GM12872 (cell line): ENCODE measurements around the gene DELE1.

ENCODE experiments used
- TF ChIP-seq, protein P1 (sequence below): IDR thresholded peaks from 3 replicates; pipeline ENCODE4 v1.5.1; 2011; ENCODE audit warnings: low read depth, mild to moderate bottlenecking, low read length, moderate library complexity; ENCODE audit not compliant: insufficient read depth

The DELE1 gene

DNA sequence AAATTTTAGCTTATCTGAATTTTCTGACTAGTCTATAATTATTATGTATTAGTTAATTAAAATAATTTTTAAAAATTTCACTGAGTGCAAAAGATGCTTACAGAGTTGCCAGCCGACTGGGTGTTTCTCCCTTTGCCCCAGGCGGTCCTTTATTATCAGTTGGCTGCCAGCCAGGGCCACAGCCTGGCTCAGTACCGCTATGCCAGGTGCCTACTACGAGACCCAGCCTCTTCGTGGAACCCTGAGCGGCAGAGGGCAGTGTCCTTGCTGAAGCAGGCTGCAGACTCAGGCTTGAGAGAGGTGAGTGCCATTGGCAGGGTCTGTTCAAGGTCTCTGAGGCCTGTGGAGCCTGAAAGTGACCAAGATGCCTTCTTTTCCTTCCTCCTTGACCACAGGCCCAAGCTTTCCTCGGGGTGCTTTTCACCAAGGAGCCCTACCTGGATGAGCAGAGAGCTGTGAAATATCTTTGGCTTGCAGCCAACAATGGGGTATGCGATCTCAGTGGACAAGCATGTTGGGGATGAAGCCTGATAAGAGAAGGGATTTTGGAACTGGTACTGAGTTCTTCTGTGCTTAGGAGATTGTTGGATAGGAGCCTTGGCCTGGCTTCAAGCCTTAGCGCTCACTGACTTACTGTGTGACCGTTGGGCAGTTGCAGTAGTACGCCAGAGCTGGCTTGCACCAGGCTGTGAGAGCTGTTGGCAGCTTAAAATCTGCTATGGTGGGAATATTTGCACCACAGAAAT is 10.6 kb downstream of the DELE1 start:
- TF ChIP-seq, protein P1, sequence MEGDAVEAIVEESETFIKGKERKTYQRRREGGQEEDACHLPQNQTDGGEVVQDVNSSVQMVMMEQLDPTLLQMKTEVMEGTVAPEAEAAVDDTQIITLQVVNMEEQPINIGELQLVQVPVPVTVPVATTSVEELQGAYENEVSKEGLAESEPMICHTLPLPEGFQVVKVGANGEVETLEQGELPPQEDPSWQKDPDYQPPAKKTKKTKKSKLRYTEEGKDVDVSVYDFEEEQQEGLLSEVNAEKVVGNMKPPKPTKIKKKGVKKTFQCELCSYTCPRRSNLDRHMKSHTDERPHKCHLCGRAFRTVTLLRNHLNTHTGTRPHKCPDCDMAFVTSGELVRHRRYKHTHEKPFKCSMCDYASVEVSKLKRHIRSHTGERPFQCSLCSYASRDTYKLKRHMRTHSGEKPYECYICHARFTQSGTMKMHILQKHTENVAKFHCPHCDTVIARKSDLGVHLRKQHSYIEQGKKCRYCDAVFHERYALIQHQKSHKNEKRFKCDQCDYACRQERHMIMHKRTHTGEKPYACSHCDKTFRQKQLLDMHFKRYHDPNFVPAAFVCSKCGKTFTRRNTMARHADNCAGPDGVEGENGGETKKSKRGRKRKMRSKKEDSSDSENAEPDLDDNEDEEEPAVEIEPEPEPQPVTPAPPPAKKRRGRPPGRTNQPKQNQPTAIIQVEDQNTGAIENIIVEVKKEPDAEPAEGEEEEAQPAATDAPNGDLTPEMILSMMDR: no peak

DNA sequence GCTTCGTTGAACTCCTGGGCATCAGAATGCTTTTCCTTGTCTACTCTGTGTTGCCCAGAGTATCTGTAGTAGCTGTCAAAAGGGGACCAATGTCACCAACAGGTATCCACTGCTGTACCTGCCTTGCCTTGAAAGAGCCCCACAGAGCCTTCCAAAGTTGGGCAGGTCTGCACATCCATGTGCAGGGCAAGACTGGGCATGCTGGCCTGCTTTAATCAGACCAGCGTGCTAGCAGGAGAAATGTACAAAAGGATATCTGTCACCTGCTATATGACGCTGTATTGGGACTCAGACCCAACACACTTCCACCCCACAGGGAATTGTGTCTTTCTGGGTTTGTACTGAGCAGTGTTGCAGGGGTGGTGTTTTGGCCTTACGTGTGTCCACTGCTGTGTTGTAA is 11.9 kb downstream of the DELE1 start:
- TF ChIP-seq, protein P1: no peak

DNA sequence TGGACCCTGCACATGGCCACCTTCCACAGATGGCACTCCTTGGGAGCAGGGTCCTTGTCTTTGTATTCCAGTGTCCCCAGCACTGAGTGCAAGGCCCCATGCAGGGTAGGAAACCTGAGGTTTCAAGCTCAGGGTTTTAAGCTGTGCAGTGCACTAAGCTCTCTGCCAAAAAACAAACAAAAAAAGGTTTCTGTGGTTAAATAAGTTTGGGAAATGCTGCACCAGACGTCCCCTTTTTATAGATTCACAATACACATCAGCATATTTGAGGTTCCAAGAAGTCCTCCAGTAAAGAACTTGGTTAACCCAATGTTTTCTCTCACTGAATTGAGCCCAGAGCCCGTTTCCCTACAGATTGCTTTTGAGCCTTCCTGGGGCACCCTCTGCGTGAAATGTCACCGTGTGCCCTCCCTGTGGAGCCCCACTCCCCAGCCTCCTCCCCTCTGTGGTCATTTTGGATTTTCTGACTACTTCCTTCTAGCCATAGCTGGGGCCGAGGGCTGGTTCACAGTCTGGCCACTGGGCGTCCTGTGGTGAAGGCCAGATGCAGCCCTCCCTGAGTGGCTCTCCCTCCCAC is 17.1 kb downstream of the DELE1 start:
- TF ChIP-seq, protein P1: no peak

DNA sequence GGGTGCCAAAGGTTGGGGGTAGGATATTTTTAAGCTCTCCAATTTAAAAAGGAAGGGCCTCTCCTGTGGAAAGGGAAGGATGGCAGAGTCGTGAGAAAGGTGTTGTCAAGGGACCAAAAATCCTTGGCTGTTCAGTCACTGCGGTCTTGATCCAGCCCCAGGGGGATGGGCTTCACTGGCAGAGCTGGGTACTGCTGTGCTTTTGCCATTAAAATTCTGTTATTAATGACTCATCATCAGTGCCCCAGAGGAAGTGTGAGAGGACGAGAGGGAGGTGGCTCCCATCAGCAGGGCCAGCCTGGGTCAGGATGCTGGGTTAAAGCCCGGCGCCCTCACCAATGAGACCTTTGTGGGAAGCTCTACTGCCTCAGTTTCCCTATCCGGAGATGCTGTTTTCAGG is 17.6 kb downstream of the DELE1 start:
- TF ChIP-seq, protein P1: no peak

DNA sequence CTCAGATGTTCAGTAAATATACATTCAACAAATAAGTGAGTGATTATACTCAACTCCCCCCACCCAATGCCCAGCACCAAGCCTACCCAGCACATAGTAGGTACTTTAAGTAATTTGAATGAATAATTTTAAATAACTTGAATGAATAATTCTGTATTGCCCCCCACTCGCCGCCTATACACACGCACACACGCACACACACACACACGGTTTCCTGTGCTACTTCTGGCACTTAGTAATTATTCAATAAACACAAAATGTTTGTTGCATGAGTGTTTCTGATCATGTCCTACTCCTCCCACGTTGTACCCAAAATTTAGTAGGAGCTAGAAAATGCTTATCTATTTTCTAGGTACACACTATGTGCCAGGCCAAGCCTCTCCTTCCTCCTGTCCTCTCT is 18.1 kb downstream of the DELE1 start:
- TF ChIP-seq, protein P1: no peak

DNA sequence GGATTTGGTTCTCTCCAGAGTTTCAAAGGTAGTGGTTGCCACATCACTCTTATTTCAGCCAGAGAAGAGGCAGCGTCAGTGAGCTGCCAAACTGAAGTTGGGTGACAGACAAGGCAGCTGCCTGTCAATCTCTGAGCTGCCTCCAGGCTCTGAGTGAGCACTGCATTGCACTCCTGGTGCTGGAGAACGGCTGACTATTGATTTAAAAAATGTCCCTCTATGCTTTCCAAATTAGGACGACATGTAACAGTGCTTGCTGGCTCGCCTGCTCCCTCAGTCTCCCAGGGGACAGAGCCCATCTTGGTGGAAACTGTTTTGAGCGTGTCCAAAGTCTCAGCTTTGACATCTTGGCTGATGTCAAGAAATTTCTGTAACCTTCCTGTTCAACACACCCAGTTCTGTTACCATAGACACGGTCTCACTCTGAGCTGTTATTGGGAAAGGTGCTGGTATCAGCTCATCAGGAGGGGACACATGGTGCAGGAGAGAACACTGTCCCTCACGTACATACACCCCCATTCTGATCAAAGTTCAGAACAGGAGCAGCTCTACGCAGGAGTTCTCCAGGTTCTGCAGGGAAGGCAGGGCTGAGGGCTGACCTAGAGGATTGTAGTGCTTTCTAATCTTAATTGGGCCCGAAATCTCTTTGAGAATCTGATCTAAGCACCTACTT is 18.6 kb downstream of the DELE1 start:
- TF ChIP-seq, protein P1: no peak

DNA sequence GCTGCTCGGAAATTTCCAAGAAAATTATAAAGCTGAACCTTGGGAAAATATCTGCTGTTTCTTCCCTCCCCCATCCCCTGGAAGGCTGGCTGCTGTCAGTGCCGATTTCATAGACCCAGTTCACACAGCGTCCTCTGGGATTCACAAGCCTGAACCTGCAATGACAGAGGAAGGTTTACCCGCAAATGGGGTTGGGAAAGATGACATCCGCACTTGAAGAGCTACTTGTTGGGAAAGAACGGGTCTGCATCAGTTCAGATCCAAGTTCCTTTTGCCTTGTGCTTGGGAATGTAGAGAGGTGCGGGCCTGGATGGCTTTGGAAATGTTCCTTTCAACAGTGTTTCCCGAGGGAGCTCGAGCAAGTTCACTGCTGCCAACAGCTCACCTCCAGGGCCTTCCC is 20.4 kb downstream of the DELE1 start:
- TF ChIP-seq, protein P1: no peak
